ENCODE data around the gene FAM72C. TPM values are rescaled to one million over a fixed set of nuclear protein-coding genes. Genes with fewer than 3 reads are reported as not detected.
"Not testable (repeated sequence)": the region's sequence is repeated elsewhere in the genome, so short reads cannot be mapped to it uniquely, and the experiment has no call there.

The FAM72C gene
- total and polyA plus RNA-seq, 2 donors (not counting 1 experiment from before 2014, with no cell fraction given): 0.77 to 0.83 TPM

DNA sequence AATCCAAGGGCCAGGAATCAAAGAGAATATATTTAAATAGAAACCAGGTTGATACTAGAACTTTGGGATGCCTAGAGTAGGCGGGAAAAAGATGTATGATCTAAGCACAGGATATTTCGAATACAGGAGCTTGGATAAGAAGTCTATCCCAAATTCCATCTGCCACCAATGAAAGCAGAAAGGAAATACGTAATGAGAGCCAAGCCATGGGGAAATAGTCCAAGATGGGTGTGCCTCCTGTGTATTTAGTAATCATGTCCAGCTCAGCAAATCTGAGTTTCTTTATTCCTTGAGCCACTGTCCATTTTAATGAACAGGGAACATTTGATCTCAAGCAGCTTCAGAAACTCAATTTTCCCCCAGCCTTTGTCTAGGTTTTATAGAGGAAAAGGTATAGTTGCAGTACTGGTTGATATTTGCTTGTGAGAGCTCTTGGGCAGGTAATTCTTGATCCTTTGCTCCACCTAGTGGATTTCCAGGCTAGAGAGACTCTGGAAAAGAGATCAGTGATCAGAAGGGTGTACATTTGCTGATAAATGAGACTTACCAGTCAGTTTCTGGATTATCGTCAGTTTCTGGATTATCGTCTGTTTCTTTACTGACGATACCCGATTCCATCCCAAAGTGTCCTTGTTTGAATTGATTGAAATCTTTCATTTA is 28.3 kb downstream of the FAM72C start:
- H3K4me3 ChIP-seq (replicated peaks in 1 of 4; ENCODE audit: control extremely low read depth in 1 of 4, insufficient read depth in 1 of 4, low read depth in 3 of 4, low read length in 4 of 4); H3K9ac ChIP-seq (ENCODE audit: insufficient read depth, low read length); H3K9me3 ChIP-seq (ENCODE audit: control insufficient read depth, insufficient read depth, low read depth, low read length); H3K36me3 ChIP-seq (ENCODE audit: control insufficient read depth, insufficient read depth, low read length); H3K79me2 ChIP-seq (ENCODE audit: control insufficient read depth, insufficient read depth, low read length); H3K27me3 ChIP-seq (ENCODE audit: control insufficient read depth, insufficient read depth, low read length); H3K27ac ChIP-seq (ENCODE audit: insufficient read depth, low read length); H3K4me2 ChIP-seq (ENCODE audit: extremely low read depth, insufficient read depth, low read length); H3K4me1 ChIP-seq (ENCODE audit: control insufficient read depth, extremely low read depth, insufficient read depth, low read length); DNase-seq (ENCODE audit: low read depth in 2 of 2); H2AFZ ChIP-seq (ENCODE audit: low read length); H4K20me1 ChIP-seq (ENCODE audit: control insufficient read depth, extremely low read depth, insufficient read depth, low read length): not testable (repeated sequence)

DNA sequence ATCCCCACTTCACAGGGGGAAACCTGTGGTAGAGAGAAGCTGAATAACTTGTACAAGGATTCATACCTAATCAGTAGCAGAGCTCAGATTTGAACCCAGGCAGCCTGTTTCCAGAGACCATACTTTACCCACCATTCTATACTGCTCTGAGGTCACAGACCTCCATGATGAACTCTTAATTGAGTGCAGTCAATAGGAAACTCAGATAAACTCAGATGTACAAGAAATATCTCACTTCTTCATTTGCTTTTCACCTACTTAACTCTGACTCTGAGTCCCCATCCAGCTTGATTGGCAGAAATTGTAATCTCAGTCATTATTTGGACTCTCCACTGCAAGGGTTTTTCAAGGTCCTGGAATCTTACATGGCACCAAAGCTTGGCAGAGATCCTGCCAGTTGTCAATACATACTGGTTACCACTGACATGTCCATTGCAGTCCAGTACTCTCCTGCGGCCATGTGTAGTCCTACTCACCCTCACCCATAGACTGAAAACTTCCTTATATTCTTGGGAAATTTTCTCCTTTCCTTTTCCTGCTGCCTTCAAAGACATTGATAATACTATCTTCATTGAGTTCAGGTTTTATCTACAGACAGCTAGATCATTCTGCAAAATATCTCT is 29.4 kb downstream of the FAM72C start:
- H3K27me3 ChIP-seq (ENCODE audit: control insufficient read depth, insufficient read depth, low read length); H3K4me3 ChIP-seq (replicated peaks in 1 of 4; ENCODE audit: control extremely low read depth in 1 of 4, insufficient read depth in 1 of 4, low read depth in 3 of 4, low read length in 4 of 4); H3K27ac ChIP-seq (ENCODE audit: insufficient read depth, low read length); DNase-seq (ENCODE audit: low read depth in 2 of 2); H3K36me3 ChIP-seq (ENCODE audit: control insufficient read depth, insufficient read depth, low read length); H3K4me1 ChIP-seq (ENCODE audit: control insufficient read depth, extremely low read depth, insufficient read depth, low read length); H3K9ac ChIP-seq (ENCODE audit: insufficient read depth, low read length); H4K20me1 ChIP-seq (ENCODE audit: control insufficient read depth, extremely low read depth, insufficient read depth, low read length); H3K9me3 ChIP-seq (ENCODE audit: control insufficient read depth, insufficient read depth, low read depth, low read length); H3K4me2 ChIP-seq (ENCODE audit: extremely low read depth, insufficient read depth, low read length); H2AFZ ChIP-seq (ENCODE audit: low read length); H3K79me2 ChIP-seq (ENCODE audit: control insufficient read depth, insufficient read depth, low read length): not testable (repeated sequence)

- not testable (repeated sequence) for H3K9me3 ChIP-seq (ENCODE audit: control insufficient read depth, insufficient read depth, low read depth, low read length); H3K27ac ChIP-seq (ENCODE audit: insufficient read depth, low read length); H3K79me2 ChIP-seq (ENCODE audit: control insufficient read depth, insufficient read depth, low read length); H2AFZ ChIP-seq (ENCODE audit: low read length); H3K27me3 ChIP-seq (ENCODE audit: control insufficient read depth, insufficient read depth, low read length); H3K4me3 ChIP-seq (replicated peaks in 1 of 4; ENCODE audit: control extremely low read depth in 1 of 4, insufficient read depth in 1 of 4, low read depth in 3 of 4, low read length in 4 of 4); H3K4me1 ChIP-seq (ENCODE audit: control insufficient read depth, extremely low read depth, insufficient read depth, low read length); H4K20me1 ChIP-seq (ENCODE audit: control insufficient read depth, extremely low read depth, insufficient read depth, low read length); H3K4me2 ChIP-seq (ENCODE audit: extremely low read depth, insufficient read depth, low read length); DNase-seq (ENCODE audit: low read depth in 2 of 2); H3K36me3 ChIP-seq (ENCODE audit: control insufficient read depth, insufficient read depth, low read length); H3K9ac ChIP-seq (ENCODE audit: insufficient read depth, low read length)
Observed at GRCh38 chr1:143939666-143940065, 32.1 kb downstream of the FAM72C start.

GRCh38 chr1:143938922-143939321 is 32.9 kb downstream of the FAM72C start:
- not testable (repeated sequence) for H3K4me2 ChIP-seq (ENCODE audit: extremely low read depth, insufficient read depth, low read length); H3K36me3 ChIP-seq (ENCODE audit: control insufficient read depth, insufficient read depth, low read length); H3K9ac ChIP-seq (ENCODE audit: insufficient read depth, low read length); H4K20me1 ChIP-seq (ENCODE audit: control insufficient read depth, extremely low read depth, insufficient read depth, low read length); H3K9me3 ChIP-seq (ENCODE audit: control insufficient read depth, insufficient read depth, low read depth, low read length); H3K27ac ChIP-seq (ENCODE audit: insufficient read depth, low read length); H3K4me1 ChIP-seq (ENCODE audit: control insufficient read depth, extremely low read depth, insufficient read depth, low read length); H2AFZ ChIP-seq (ENCODE audit: low read length); H3K4me3 ChIP-seq (replicated peaks in 1 of 4; ENCODE audit: control extremely low read depth in 1 of 4, insufficient read depth in 1 of 4, low read depth in 3 of 4, low read length in 4 of 4); H3K27me3 ChIP-seq (ENCODE audit: control insufficient read depth, insufficient read depth, low read length); H3K79me2 ChIP-seq (ENCODE audit: control insufficient read depth, insufficient read depth, low read length); DNase-seq (ENCODE audit: low read depth in 2 of 2)
